Testis (tissue), 2 donors: Measurements from ENCODE around the gene CPEB1.

Source experiments
- POLR2A ChIP-seq: fragments of 450-650 bp; IDR thresholded peaks from one replicate; pipeline ENCODE4 v1.6.1; 2017; ENCODE audit warnings: antibody characterized with exemption, mild to moderate bottlenecking, moderate library complexity
- TF ChIP-seq, protein P1 (sequence below), 3 experiments: fragments of 450-650 bp in 2 of 3; fragments of 200-600 bp in 1 of 3; sonication (generic) in 1 of 3; IDR thresholded peaks; one replicate each; pipeline ENCODE4 v1.5.1; 2016 to 2019; ENCODE audit warnings: antibody characterized with exemption in 3 of 3, mild to moderate bottlenecking in 2 of 3, moderate library complexity in 1 of 3

DNA sequence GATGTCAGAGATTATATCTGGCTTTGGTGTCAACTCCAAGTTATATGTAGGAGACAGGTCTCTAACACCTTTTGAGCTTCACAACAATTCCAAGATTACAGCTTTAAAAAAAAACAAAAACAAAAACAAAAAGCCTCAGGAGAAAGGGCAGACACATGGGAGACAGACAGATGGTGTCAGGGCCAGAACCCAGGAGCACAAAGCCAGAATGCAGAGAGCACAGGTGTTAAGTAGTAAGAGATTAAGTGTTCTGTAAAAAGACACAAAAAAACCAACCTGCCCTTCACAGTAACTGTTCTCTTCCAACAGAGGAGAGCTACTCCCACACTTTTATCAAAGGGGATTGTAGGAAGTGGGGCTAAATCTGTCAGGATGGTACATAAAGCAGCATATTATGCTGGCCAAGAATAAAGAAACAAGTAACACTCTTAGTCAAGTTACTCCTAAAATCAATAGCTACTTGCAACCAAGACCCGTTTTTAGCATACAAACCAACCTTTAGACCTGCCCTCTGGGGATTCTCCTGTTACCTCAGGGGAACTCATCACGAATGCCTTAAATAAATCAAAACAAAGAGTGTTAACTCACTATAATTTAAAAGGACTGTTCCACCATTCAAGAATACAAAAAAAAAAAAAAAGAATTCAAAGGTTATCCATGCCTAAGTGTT lies 5.9 kb downstream of the CPEB1 start:
- TF ChIP-seq, protein P1, sequence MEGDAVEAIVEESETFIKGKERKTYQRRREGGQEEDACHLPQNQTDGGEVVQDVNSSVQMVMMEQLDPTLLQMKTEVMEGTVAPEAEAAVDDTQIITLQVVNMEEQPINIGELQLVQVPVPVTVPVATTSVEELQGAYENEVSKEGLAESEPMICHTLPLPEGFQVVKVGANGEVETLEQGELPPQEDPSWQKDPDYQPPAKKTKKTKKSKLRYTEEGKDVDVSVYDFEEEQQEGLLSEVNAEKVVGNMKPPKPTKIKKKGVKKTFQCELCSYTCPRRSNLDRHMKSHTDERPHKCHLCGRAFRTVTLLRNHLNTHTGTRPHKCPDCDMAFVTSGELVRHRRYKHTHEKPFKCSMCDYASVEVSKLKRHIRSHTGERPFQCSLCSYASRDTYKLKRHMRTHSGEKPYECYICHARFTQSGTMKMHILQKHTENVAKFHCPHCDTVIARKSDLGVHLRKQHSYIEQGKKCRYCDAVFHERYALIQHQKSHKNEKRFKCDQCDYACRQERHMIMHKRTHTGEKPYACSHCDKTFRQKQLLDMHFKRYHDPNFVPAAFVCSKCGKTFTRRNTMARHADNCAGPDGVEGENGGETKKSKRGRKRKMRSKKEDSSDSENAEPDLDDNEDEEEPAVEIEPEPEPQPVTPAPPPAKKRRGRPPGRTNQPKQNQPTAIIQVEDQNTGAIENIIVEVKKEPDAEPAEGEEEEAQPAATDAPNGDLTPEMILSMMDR (IDR thresholded peaks at IDR 0.05), result no peak
- no peak for TF ChIP-seq POLR2A
